HEK293 (cell line): ENCODE results near the gene RAE1.

Experiments
- CTCF ChIA-PET: fragments of 350-600 bp; formaldehyde crosslinking; extraction: SDS; loops from one replicate; lab custom pipeline; 2021; ENCODE audit warnings: antibody characterized with exemption; lab: Yijun Ruan, JAX
- POLR2A ChIA-PET: fragments of 300-600 bp; formaldehyde crosslinking; extraction: SDS; loops from one replicate; lab custom pipeline; 2020; ENCODE audit warnings: antibody characterized with exemption, inconsistent platforms; lab: Yijun Ruan, JAX
- H3K27ac ChIP-seq: fragments of 200-500 bp; sonication (Bioruptor generic); 2 replicates; pipeline ENCODE4 v1.5.1; 2014; ENCODE audit warnings: low read depth, low read length, control low read depth, inconsistent platforms; ENCODE audit errors: extremely low read depth
- H3K36me3 ChIP-seq, 2 experiments: fragments of 200-500 bp in 1 of 2; sonication (Bioruptor generic) in 1 of 2; 1 replicate in 1 of 2; 2 replicates in 1 of 2; pipeline ENCODE4 v1.5.1; 2014 to 2017; ENCODE audit warnings: inconsistent platforms in 2 of 2, low read length in 2 of 2; ENCODE audit not compliant: control insufficient read depth in 2 of 2, insufficient read depth in 1 of 2
- H3K4me1 ChIP-seq: fragments of 200-500 bp; sonication (Bioruptor generic); 2 replicates; pipeline ENCODE4 v1.5.1; 2014; ENCODE audit warnings: mild to moderate bottlenecking, low read length, inconsistent platforms; ENCODE audit not compliant: control insufficient read depth, insufficient read depth
- H3K4me3 ChIP-seq: 2 replicates; pipeline ENCODE4 v1.5.1; 2011; ENCODE audit warnings: low read depth, mild to moderate bottlenecking, control low read depth, low read length, moderate library complexity
- H3K9me3 ChIP-seq: fragments of 200-500 bp; sonication (Bioruptor generic); 2 replicates; pipeline ENCODE4 v1.5.1; 2014; ENCODE audit warnings: low read depth, low read length, inconsistent platforms; ENCODE audit not compliant: control insufficient read depth, insufficient read depth
- INSM2 ChIP-seq: fragments of 450-650 bp; formaldehyde crosslinking; IDR thresholded peaks from 2 replicates; pipeline ENCODE4 v1.5.1; 2016; ENCODE audit warnings: missing biosample characterization, missing genetic modification characterization
- PATZ1 ChIP-seq: fragments of 450-650 bp; formaldehyde crosslinking; IDR thresholded peaks from 2 replicates; pipeline ENCODE4 v1.5.1; 2016; ENCODE audit warnings: missing biosample characterization, missing genetic modification characterization
- ZBTB17 ChIP-seq: fragments of 450-650 bp; formaldehyde crosslinking; IDR thresholded peaks from 2 replicates; pipeline ENCODE4 v1.5.1; 2016; ENCODE audit warnings: missing biosample characterization, missing genetic modification characterization
- ZFP37 ChIP-seq: fragments of 450-650 bp; formaldehyde crosslinking; IDR thresholded peaks from 2 replicates; pipeline ENCODE4 v1.5.1; 2016; ENCODE audit warnings: missing biosample characterization, missing genetic modification characterization
- ZFP41 ChIP-seq: fragments of 450-650 bp; formaldehyde crosslinking; IDR thresholded peaks from 2 replicates; pipeline ENCODE4 v1.5.1; 2016; ENCODE audit warnings: missing biosample characterization, missing genetic modification characterization, borderline replicate concordance
- ZNF174 ChIP-seq: fragments of 450-650 bp; formaldehyde crosslinking; IDR thresholded peaks from 2 replicates; pipeline ENCODE4 v1.5.0; 2017; ENCODE audit warnings: missing biosample characterization, mild to moderate bottlenecking, missing genetic modification characterization
- ZNF214 ChIP-seq: fragments of 450-650 bp; formaldehyde crosslinking; IDR thresholded peaks from 2 replicates; pipeline ENCODE4 v1.5.1; 2017; ENCODE audit warnings: missing biosample characterization, mild to moderate bottlenecking, missing genetic modification characterization, borderline replicate concordance
- ZNF221 ChIP-seq: fragments of 450-650 bp; formaldehyde crosslinking; IDR thresholded peaks from 2 replicates; pipeline ENCODE4 v1.5.1; 2017; ENCODE audit warnings: missing biosample characterization, missing genetic modification characterization, borderline replicate concordance
- ZNF223 ChIP-seq: fragments of 450-650 bp; formaldehyde crosslinking; IDR thresholded peaks from 2 replicates; pipeline ENCODE4 v1.5.1; 2016; ENCODE audit warnings: missing biosample characterization, missing genetic modification characterization
- ZNF24 ChIP-seq: fragments of 450-650 bp; formaldehyde crosslinking; IDR thresholded peaks from 2 replicates; pipeline ENCODE4 v1.5.1; 2016; ENCODE audit warnings: missing biosample characterization, missing genetic modification characterization
- ZNF248 ChIP-seq: fragments of 450-650 bp; formaldehyde crosslinking; IDR thresholded peaks from 2 replicates; pipeline ENCODE4 v1.5.1; 2017; ENCODE audit warnings: missing biosample characterization, missing genetic modification characterization
- ZNF311 ChIP-seq: fragments of 450-650 bp; formaldehyde crosslinking; IDR thresholded peaks from 2 replicates; pipeline ENCODE4 v1.5.1; 2017; ENCODE audit warnings: missing biosample characterization, missing genetic modification characterization, borderline replicate concordance
- ZNF350 ChIP-seq: fragments of 450-650 bp; formaldehyde crosslinking; IDR thresholded peaks from 2 replicates; pipeline ENCODE4 v1.5.0; 2017; ENCODE audit warnings: missing biosample characterization, mild to moderate bottlenecking, missing genetic modification characterization
- ZNF366 ChIP-seq: fragments of 450-650 bp; formaldehyde crosslinking; conservative IDR thresholded peaks from 2 replicates; pipeline ENCODE4 v1.5.1; 2016; ENCODE audit warnings: missing biosample characterization, missing genetic modification characterization
- TF ChIP-seq, protein P1 (sequence below): fragments of 450-650 bp; formaldehyde crosslinking; IDR thresholded peaks from 2 replicates; pipeline ENCODE4 v1.5.1; 2016; ENCODE audit warnings: missing biosample characterization, missing genetic modification characterization

Gene RAE1

GRCh38 chr20:57417051-57417689 lies 66.1 kb downstream of the RAE1 start:
- TF ChIP-seq ZNF366: peak; percentile 97
- no peak for TF ChIP-seq ZNF174 (tag by site-specific recombination)
- no peak for TF ChIP-seq ZNF223 (tag by site-specific recombination)
- no peak for TF ChIP-seq ZNF24
- TF ChIP-seq ZNF248: no peak

GRCh38 chr20:57417830-57418780 lies 67.0 kb downstream of the RAE1 start:
- no peak for TF ChIP-seq ZNF24
- TF ChIP-seq ZFP41: no peak
- no peak for TF ChIP-seq ZNF214 (tag by site-specific recombination)
- TF ChIP-seq ZFP37: no peak
- TF ChIP-seq, protein P1, sequence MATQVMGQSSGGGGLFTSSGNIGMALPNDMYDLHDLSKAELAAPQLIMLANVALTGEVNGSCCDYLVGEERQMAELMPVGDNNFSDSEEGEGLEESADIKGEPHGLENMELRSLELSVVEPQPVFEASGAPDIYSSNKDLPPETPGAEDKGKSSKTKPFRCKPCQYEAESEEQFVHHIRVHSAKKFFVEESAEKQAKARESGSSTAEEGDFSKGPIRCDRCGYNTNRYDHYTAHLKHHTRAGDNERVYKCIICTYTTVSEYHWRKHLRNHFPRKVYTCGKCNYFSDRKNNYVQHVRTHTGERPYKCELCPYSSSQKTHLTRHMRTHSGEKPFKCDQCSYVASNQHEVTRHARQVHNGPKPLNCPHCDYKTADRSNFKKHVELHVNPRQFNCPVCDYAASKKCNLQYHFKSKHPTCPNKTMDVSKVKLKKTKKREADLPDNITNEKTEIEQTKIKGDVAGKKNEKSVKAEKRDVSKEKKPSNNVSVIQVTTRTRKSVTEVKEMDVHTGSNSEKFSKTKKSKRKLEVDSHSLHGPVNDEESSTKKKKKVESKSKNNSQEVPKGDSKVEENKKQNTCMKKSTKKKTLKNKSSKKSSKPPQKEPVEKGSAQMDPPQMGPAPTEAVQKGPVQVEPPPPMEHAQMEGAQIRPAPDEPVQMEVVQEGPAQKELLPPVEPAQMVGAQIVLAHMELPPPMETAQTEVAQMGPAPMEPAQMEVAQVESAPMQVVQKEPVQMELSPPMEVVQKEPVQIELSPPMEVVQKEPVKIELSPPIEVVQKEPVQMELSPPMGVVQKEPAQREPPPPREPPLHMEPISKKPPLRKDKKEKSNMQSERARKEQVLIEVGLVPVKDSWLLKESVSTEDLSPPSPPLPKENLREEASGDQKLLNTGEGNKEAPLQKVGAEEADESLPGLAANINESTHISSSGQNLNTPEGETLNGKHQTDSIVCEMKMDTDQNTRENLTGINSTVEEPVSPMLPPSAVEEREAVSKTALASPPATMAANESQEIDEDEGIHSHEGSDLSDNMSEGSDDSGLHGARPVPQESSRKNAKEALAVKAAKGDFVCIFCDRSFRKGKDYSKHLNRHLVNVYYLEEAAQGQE (tag by site-specific recombination): no peak
- no peak for TF ChIP-seq ZNF350
- no peak for TF ChIP-seq ZBTB17 (tag by site-specific recombination)
- no peak for TF ChIP-seq INSM2 (tag by site-specific recombination)
- TF ChIP-seq ZNF311 (tag by site-specific recombination): no peak
- TF ChIP-seq ZNF221 (tag by site-specific recombination): no peak
- no peak for TF ChIP-seq PATZ1 (tag by site-specific recombination)
- CTCF ChIA-PET: interaction anchor here (0.9 to 1.0 kb wide), 3 partner anchors 37 to 81 kb away, joined by 3 read pairs; no protein-coding TSS in a partner anchor
- Histone ChIP-seq H3K4me3 (no peak overlapping the region), H3K27ac (no peak overlapping the region), H3K4me1 (no peaks in the 10 kb centered on the region), H3K9me3 (no peaks in the 10 kb centered on the region), H3K36me3 (no peaks in the 10 kb centered on the region)
- POLR2A ChIA-PET: interaction anchor here (0.5 kb wide), 1 partner anchor 19 kb away, joined by 3 read pairs; no protein-coding TSS in a partner anchor

More at GRCh38 chr20:57417051-57417689, 66.1 kb downstream of the RAE1 start:
- H3K9me3 ChIP-seq: no peaks in the 10 kb centered on the region
- H3K27ac ChIP-seq: no peak overlapping the region
- no peaks in the 10 kb centered on the region for H3K36me3 ChIP-seq
- ChIA-PET CTCF (interaction anchor here (0.7 to 0.9 kb wide), 2 partner anchors 36 to 327 kb away, joined by 3 read pairs; no protein-coding TSS in a partner anchor), POLR2A (no interaction called here)
- no peaks in the 10 kb centered on the region for H3K4me1 ChIP-seq
- H3K4me3 ChIP-seq: no peak overlapping the region
